GM23338 (cell line): Measurements from ENCODE around the gene C2CD5. TPM values are rescaled to one million over a fixed set of nuclear protein-coding genes. Genes with fewer than 3 reads are reported as not detected.

Experiments used
- ATAC-seq: fragments of 200-7000 bp; cut with Tn5 transposase; 3 replicates; pipeline ENCODE4 v1.9.1; 2020
- DNase-seq: peaks from one replicate; pipeline ENCODE4 v3.0.0-alpha.2; 2015; ENCODE audit warnings: low spot score
- H2AFZ ChIP-seq: fragments of 200-600 bp; sonication (generic); 2 replicates; pipeline ENCODE4 v1.8.0; 2016; ENCODE audit warnings: antibody characterized with exemption, mild to moderate bottlenecking, moderate library complexity
- H3F3A ChIP-seq: fragments of 200-600 bp; sonication (generic); replicated peaks from 2 replicates; pipeline ENCODE4 v1.8.0; 2017; ENCODE audit warnings: antibody characterized with exemption, mixed run types, low read depth
- H3K27ac ChIP-seq: fragments of 200-600 bp; sonication (generic); 2 replicates; pipeline ENCODE4 v1.6.1; 2016; ENCODE audit warnings: low read depth
- H3K27me3 ChIP-seq: fragments of 200-600 bp; sonication (generic); 2 replicates; pipeline ENCODE4 v1.8.0; 2016; ENCODE audit warnings: mild to moderate bottlenecking, mixed run types, moderate library complexity; ENCODE audit not compliant: insufficient read depth
- H3K36me3 ChIP-seq: fragments of 200-600 bp; sonication (generic); 2 replicates; pipeline ENCODE4 v1.8.0; 2016; ENCODE audit warnings: mild to moderate bottlenecking; ENCODE audit not compliant: insufficient read depth
- H3K4me1 ChIP-seq: fragments of 200-600 bp; sonication (generic); 2 replicates; pipeline ENCODE4 v1.8.0; 2016; ENCODE audit warnings: mild to moderate bottlenecking, moderate library complexity; ENCODE audit not compliant: insufficient read depth
- H3K4me2 ChIP-seq: fragments of 200-600 bp; sonication (generic); 2 replicates; pipeline ENCODE4 v1.7.1; 2017; ENCODE audit warnings: mixed run types
- H3K4me3 ChIP-seq: fragments of 200-600 bp; sonication (generic); 2 replicates; pipeline ENCODE4 v1.6.1; 2016; ENCODE audit warnings: mixed run types
- H3K79me2 ChIP-seq: fragments of 200-600 bp; sonication (generic); replicated peaks from 2 replicates; pipeline ENCODE4 v1.8.0; 2017; ENCODE audit warnings: mild to moderate bottlenecking; ENCODE audit not compliant: insufficient read depth
- H3K9me2 ChIP-seq: fragments of 200-600 bp; sonication (generic); 2 replicates; pipeline ENCODE4 v1.8.0; 2017; ENCODE audit not compliant: insufficient read depth
- H4K20me1 ChIP-seq: fragments of 200-600 bp; sonication (generic); replicated peaks from 2 replicates; pipeline ENCODE4 v1.8.0; 2017; ENCODE audit warnings: mild to moderate bottlenecking; ENCODE audit not compliant: insufficient read depth
- H3K27ac Mint-ChIP-seq: 2 replicates; pipeline ENCODE4 v1.8.0; 2020; ENCODE audit warnings: inconsistent platforms, mild to moderate bottlenecking, moderate library complexity, mixed read lengths
- H3K27me3 Mint-ChIP-seq: 3 replicates; pipeline ENCODE4 v1.8.0; 2022; ENCODE audit warnings: low read depth, mild to moderate bottlenecking, moderate library complexity, mixed read lengths, inconsistent platforms; ENCODE audit not compliant: insufficient read depth, poor library complexity
- H3K36me3 Mint-ChIP-seq: 3 replicates; pipeline ENCODE4 v1.8.0; 2021; ENCODE audit warnings: low read depth, mild to moderate bottlenecking, inconsistent platforms, moderate library complexity, mixed read lengths
- H3K4me1 Mint-ChIP-seq: 3 replicates; pipeline ENCODE4 v1.8.0; 2020; ENCODE audit warnings: mild to moderate bottlenecking, inconsistent platforms, mixed read lengths
- H3K4me3 Mint-ChIP-seq: 3 replicates; pipeline ENCODE4 v1.8.0; 2021; ENCODE audit warnings: moderate library complexity, mild to moderate bottlenecking, inconsistent platforms, mixed read lengths
- H3K9me3 Mint-ChIP-seq: 3 replicates; pipeline ENCODE4 v1.8.0; 2020; ENCODE audit warnings: moderate library complexity, mild to moderate bottlenecking, inconsistent platforms, mixed read lengths
- CREB1 ChIP-seq: fragments of 250-450 bp; sonication (Bioruptor Pico); IDR thresholded peaks from 2 replicates; pipeline ENCODE4 v1.5.0; 2020; ENCODE audit warnings: low read depth, mild to moderate bottlenecking, moderate library complexity
- ETS1 ChIP-seq: IDR thresholded peaks from 2 replicates; pipeline ENCODE4 v1.6.1; 2016; ENCODE audit warnings: antibody characterized with exemption
- EZH2 ChIP-seq: fragments of 200-600 bp; sonication (generic); IDR thresholded peaks from one replicate; pipeline ENCODE4 v1.8.0; 2017; ENCODE audit warnings: antibody characterized with exemption, mild to moderate bottlenecking, low read depth; ENCODE audit not compliant: unreplicated experiment
- EZH2phosphoT487 ChIP-seq: fragments of 200-600 bp; sonication (generic); IDR thresholded peaks from one replicate; pipeline ENCODE4 v1.8.1; 2018; ENCODE audit warnings: antibody characterized with exemption; ENCODE audit not compliant: unreplicated experiment
- JUNB ChIP-seq: IDR thresholded peaks from one replicate; pipeline ENCODE4 v1.6.1; 2016; ENCODE audit warnings: antibody characterized with exemption; ENCODE audit not compliant: unreplicated experiment
- NANOG ChIP-seq: IDR thresholded peaks from 2 replicates; pipeline ENCODE4 v1.6.1; 2016; ENCODE audit warnings: antibody characterized with exemption, borderline replicate concordance
- REST ChIP-seq: IDR thresholded peaks from one replicate; pipeline ENCODE4 v1.6.1; 2018; ENCODE audit warnings: antibody characterized with exemption; ENCODE audit not compliant: unreplicated experiment
- STAT1 ChIP-seq: IDR thresholded peaks from one replicate; pipeline ENCODE4 v1.6.1; 2016; ENCODE audit warnings: antibody characterized with exemption; ENCODE audit not compliant: unreplicated experiment
- ZNF462 ChIP-seq: fragments of 250-450 bp; sonication (Bioruptor Pico); IDR thresholded peaks from 2 replicates; pipeline ENCODE4 v1.5.0; 2020; ENCODE audit warnings: mild to moderate bottlenecking, moderate library complexity
- polyA plus RNA-seq: library from polyadenylated mRNA; unstranded; fragments of >200 nt; fragmentation: Nextera tagmentation; extraction: Ambion mirVana; gene quantifications from 2 replicates; pipeline ENCODE4 v1.2.1, GENCODE V29; 2016
- total RNA-seq: library from RNA; depleted of rRNA; stranded (reverse); fragments of >200 nt; shearing (Covaris generic); gene quantifications from 2 replicates; pipeline ENCODE4 v1.2.3, GENCODE V29; 2014

The C2CD5 gene
- total and polyA plus RNA-seq, 2 experiments from 2014 or later: 22.0 to 68.6 TPM

- no peak for TF ChIP-seq ZNF462 (CRISPR knock-in tag)
- TF ChIP-seq EZH2phosphoT487: no peak
- no peak for TF ChIP-seq NANOG
- TF ChIP-seq CREB1: no peak
- no peak for TF ChIP-seq STAT1
- TF ChIP-seq ETS1: no peak
Measured at GRCh38 chr12:22518998-22519397, 25.3 kb downstream of the C2CD5 start (continued).

- H3K9me3 Mint-ChIP-seq: no peaks in the 10 kb centered on the region
- no peak overlapping the region for H2AFZ ChIP-seq
- no peak overlapping the region for H3K4me2 ChIP-seq
- H3K4me3 Mint-ChIP-seq: no peak overlapping the region
- no peaks in the 10 kb centered on the region for H4K20me1 ChIP-seq
- H3F3A ChIP-seq: no peaks in the 10 kb centered on the region
- no peaks in the 10 kb centered on the region for H3K4me1 ChIP-seq
- no peak overlapping the region for H3K27ac ChIP-seq
- H3K9me2 ChIP-seq: no peaks in the 10 kb centered on the region
- H3K4me1 Mint-ChIP-seq: peaks cover 3% of the 10 kb centered on the region; the same call in 1 of the 3 replicates
- H3K27me3 Mint-ChIP-seq: peaks cover 2% of the 10 kb centered on the region
- no peak overlapping the region for H3K4me3 ChIP-seq
- DNase-seq (no peak), ATAC-seq (no peak)
- peaks cover 16% of the 10 kb centered on the region; the same call in 2 of the 3 replicates for H3K36me3 Mint-ChIP-seq
- no peak overlapping the region for H3K27ac Mint-ChIP-seq
- H3K79me2 ChIP-seq: no peaks in the 10 kb centered on the region
- H3K36me3 ChIP-seq: peaks cover 8% of the 10 kb centered on the region
- no peaks in the 10 kb centered on the region for H3K27me3 ChIP-seq
- TF ChIP-seq JUNB (no peak), EZH2 (no peak), REST (no peak), STAT1 (no peak)
Measured at GRCh38 chr12:22518060-22518719, 26.2 kb downstream of the C2CD5 start.
